Liver (tissue), 3 donors: Measurements from ENCODE around the gene ZDHHC19.
A peak's percentile ranks its signal among the peaks of the same experiment; 100 is the strongest.

ENCODE experiments used
- HNF4A ChIP-seq, 2 donors: conservative IDR thresholded peaks; 2 replicates each; pipeline ENCODE4 v1.6.1; 2016; ENCODE audit warnings: antibody characterized with exemption in 2 of 2, mild to moderate bottlenecking in 2 of 2
- JUND ChIP-seq, 2 donors: IDR thresholded peaks; 2 replicates each; pipeline ENCODE4 v1.6.1; 2016; ENCODE audit warnings: antibody characterized with exemption in 2 of 2
- NR2F2 ChIP-seq: IDR thresholded peaks from 2 replicates; pipeline ENCODE4 v1.6.1; 2016; ENCODE audit warnings: antibody characterized with exemption
- RAD21 ChIP-seq, 2 donors: IDR thresholded peaks; 2 replicates each; pipeline ENCODE4 v1.6.1; 2016; ENCODE audit warnings: antibody characterized with exemption in 2 of 2, mild to moderate bottlenecking in 2 of 2
- YY1 ChIP-seq: IDR thresholded peaks from 2 replicates; pipeline ENCODE4 v1.6.1; 2016; ENCODE audit warnings: antibody characterized with exemption, mild to moderate bottlenecking
- TF ChIP-seq, protein P1 (sequence below): fragments of 150-350 bp; IDR thresholded peaks from 2 replicates; pipeline ENCODE4 v1.5.1; 2017; ENCODE audit warnings: improper control_type of control experiment, low read depth, low read length; ENCODE audit not compliant: missing input control
- donor health status: healthy.
- donor health status: healthy.

DNA sequence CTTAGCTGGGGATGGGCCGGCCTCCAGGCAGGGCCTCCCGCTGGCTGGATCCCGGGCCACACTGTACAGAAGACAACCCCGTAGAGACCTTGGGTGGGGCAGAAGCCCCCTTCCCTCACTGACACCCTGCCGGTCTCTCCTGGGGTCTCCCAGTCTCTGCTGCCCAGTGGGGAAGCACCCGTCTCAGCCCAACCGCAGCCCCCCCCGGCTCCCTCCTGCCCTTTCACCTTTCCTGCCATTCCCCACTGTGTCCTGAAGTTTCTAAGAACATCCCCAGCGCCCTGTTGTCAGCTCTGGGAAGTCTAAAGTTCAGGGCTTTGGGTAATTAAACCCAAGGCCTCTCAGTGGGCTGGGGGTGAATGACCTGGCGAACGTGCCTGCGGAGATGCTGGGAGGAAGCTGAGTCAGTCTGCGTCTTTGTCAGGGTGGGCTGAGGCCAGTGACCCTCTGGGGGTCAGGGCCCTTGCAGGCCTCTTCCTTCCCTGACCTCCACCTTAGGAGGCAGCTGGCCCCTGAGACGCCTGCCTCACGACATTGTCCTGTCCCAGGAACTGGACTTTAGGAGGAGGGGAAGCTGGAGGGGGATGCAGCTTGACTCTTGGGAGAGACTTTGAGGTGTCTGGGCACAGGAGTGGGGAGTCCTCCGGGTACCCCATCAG is 3.7 kb upstream of the ZDHHC19 start:
- peak; percentile 80 for TF ChIP-seq YY1
- peak in 1 of 2 donors; percentile 34 for TF ChIP-seq RAD21 (IDR thresholded peaks at IDR 0.05)
- TF ChIP-seq, protein P1, sequence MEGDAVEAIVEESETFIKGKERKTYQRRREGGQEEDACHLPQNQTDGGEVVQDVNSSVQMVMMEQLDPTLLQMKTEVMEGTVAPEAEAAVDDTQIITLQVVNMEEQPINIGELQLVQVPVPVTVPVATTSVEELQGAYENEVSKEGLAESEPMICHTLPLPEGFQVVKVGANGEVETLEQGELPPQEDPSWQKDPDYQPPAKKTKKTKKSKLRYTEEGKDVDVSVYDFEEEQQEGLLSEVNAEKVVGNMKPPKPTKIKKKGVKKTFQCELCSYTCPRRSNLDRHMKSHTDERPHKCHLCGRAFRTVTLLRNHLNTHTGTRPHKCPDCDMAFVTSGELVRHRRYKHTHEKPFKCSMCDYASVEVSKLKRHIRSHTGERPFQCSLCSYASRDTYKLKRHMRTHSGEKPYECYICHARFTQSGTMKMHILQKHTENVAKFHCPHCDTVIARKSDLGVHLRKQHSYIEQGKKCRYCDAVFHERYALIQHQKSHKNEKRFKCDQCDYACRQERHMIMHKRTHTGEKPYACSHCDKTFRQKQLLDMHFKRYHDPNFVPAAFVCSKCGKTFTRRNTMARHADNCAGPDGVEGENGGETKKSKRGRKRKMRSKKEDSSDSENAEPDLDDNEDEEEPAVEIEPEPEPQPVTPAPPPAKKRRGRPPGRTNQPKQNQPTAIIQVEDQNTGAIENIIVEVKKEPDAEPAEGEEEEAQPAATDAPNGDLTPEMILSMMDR: no peak
- peak; percentile 98 for TF ChIP-seq NR2F2
- peak; percentile 72 to 84 for TF ChIP-seq JUND (IDR thresholded peaks at IDR 0.05)
- peak; percentile 93 to 96 for TF ChIP-seq HNF4A (conservative IDR thresholded peaks at IDR 0.05)
